SK-N-SH (cell line): Measurements from ENCODE around the gene AFG3L2.

Source experiments
- CTCF ChIP-seq: fragments of 200-600 bp; sonication (generic); IDR thresholded peaks from 2 replicates; pipeline ENCODE4 v1.6.1; 2017; ENCODE audit warnings: antibody characterized with exemption, mild to moderate bottlenecking, moderate library complexity
- MEF2A ChIP-seq: IDR thresholded peaks from 2 replicates; pipeline ENCODE4 v1.4.0; 2012; ENCODE audit warnings: low read depth, borderline replicate concordance
- MXI1 ChIP-seq: IDR thresholded peaks from 2 replicates; pipeline ENCODE4 v1.6.1; 2012; ENCODE audit warnings: mild to moderate bottlenecking, low read depth, low read length, improper control_type of control experiment
- RFX5 ChIP-seq: IDR thresholded peaks from 2 replicates; pipeline ENCODE4 v1.6.1; 2012; ENCODE audit warnings: mild to moderate bottlenecking, improper control_type of control experiment, low read length

- no peak for TF ChIP-seq MEF2A
- TF ChIP-seq CTCF: no peak
- TF ChIP-seq MXI1: no peak
- no peak for TF ChIP-seq RFX5
Measured at GRCh38 chr18:12326711-12327460, 50.1 kb downstream of the AFG3L2 start.
